IPS-18a (cell line): ENCODE measurements around the gene EMSY.
"Not testable (repeated sequence)": the region's sequence is repeated elsewhere in the genome, so short reads cannot be mapped to it uniquely, and the experiment has no call there.

Source experiments
- H3K27ac ChIP-seq: one replicate; pipeline ENCODE4 v1.5.1; 2013; ENCODE audit warnings: low read length
- H3K27me3 ChIP-seq: one replicate; pipeline ENCODE4 v1.6.1; 2013; ENCODE audit warnings: mild to moderate bottlenecking, low read length; ENCODE audit not compliant: control insufficient read depth, insufficient read depth
- H3K36me3 ChIP-seq: one replicate; pipeline ENCODE4 v1.6.1; 2013; ENCODE audit warnings: low read depth, low read length; ENCODE audit not compliant: control insufficient read depth
- H3K4me1 ChIP-seq: one replicate; pipeline ENCODE4 v1.6.1; 2013; ENCODE audit warnings: low read depth, low read length; ENCODE audit not compliant: control insufficient read depth
- H3K4me3 ChIP-seq: one replicate; pipeline ENCODE4 v1.5.1; 2013; ENCODE audit warnings: low read length
- H3K9ac ChIP-seq: one replicate; pipeline ENCODE4 v1.6.1; 2013; ENCODE audit warnings: mild to moderate bottlenecking, low read length, moderate library complexity
- H3K9me3 ChIP-seq: one replicate; pipeline ENCODE4 v1.6.1; 2013; ENCODE audit warnings: low read depth, low read length; ENCODE audit not compliant: control insufficient read depth

Gene EMSY

DNA sequence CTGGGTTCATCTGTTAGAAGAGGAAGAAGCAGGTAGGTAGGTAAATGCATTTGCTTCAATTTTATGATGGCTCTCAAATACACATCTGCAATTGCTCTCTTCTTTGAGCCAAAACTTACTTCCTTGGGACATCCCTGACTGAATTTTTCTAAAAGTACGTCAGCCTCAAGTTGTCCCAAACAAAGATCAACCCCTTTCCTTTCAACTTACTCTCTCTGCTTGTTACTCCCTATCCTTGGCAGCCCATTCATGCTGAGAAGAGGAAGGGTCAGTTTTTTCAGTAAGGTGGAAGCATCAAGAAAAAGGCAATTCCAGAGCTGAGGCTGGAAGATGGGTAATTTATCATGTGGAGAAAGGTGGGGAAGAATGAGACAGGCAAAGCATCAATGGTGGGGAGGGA, 114.5 kb downstream of the EMSY start:
- H3K36me3 ChIP-seq, result no peaks in the 10 kb centered on the region
- H3K4me1 ChIP-seq, result peaks cover 11% of the 10 kb centered on the region
- no peak overlapping the region for H3K4me3 ChIP-seq
- no peak overlapping the region for H3K27ac ChIP-seq
- H3K9me3 ChIP-seq, result no peaks in the 10 kb centered on the region
- H3K9ac ChIP-seq, result no peak overlapping the region
- H3K27me3 ChIP-seq, result no peaks in the 10 kb centered on the region

DNA sequence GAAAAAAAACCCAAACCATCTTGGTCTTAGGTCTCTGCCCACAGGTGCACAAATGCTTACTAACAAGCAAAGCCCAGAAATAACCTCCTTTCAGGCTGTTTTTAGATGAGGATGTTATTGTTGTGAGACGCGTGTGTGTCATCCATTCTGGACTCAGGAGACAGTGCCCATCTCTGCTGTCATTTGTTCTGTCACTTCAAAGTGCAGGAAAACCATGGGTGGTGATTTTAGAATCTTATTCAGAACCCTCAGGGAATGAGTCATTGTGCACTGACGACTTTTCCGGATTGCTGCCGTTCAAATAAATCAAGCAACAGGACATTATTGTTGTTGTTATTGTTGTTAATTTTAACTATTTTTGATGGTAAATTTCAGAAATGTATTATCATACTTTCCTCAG, 115.4 kb downstream of the EMSY start:
- Histone ChIP-seq H3K27me3 (no peaks in the 10 kb centered on the region), H3K9me3 (no peaks in the 10 kb centered on the region), H3K4me3 (no peak overlapping the region), H3K27ac (no peak overlapping the region), H3K4me1 (peaks cover 3% of the 10 kb centered on the region), H3K9ac (no peak overlapping the region), H3K36me3 (no peaks in the 10 kb centered on the region)

- H3K4me3 ChIP-seq, result no peak overlapping the region
- no peak overlapping the region for H3K27ac ChIP-seq
- H3K27me3 ChIP-seq, result no peaks in the 10 kb centered on the region
- H3K36me3 ChIP-seq, result no peaks in the 10 kb centered on the region
- no peak overlapping the region for H3K9ac ChIP-seq
- no peaks in the 10 kb centered on the region for H3K4me1 ChIP-seq
- H3K9me3 ChIP-seq, result no peaks in the 10 kb centered on the region
Observed at GRCh38 chr11:76561245-76561644, 116.4 kb downstream of the EMSY start.

GRCh38 chr11:76562541-76562940, 117.7 kb downstream of the EMSY start:
- no peaks in the 10 kb centered on the region for H3K36me3 ChIP-seq
- H3K9ac ChIP-seq, result no peak overlapping the region
- H3K27ac ChIP-seq, result no peak overlapping the region

GRCh38 chr11:76564364-76564763, 119.5 kb downstream of the EMSY start:
- Histone ChIP-seq H3K9me3 (no peaks in the 10 kb centered on the region), H3K27me3 (no peaks in the 10 kb centered on the region), H3K9ac (no peak overlapping the region), H3K4me1 (no peaks in the 10 kb centered on the region), H3K27ac (no peak overlapping the region), H3K4me3 (no peak overlapping the region), H3K36me3 (no peaks in the 10 kb centered on the region)

More at GRCh38 chr11:76562541-76562940, 117.7 kb downstream of the EMSY start:
- Histone ChIP-seq H3K9me3 (no peaks in the 10 kb centered on the region), H3K27me3 (no peaks in the 10 kb centered on the region), H3K4me1 (no peaks in the 10 kb centered on the region), H3K4me3 (no peak overlapping the region)

- H3K4me3 ChIP-seq, result no peak overlapping the region
Observed at GRCh38 chr11:76566811-76567210, 122.0 kb downstream of the EMSY start.

GRCh38 chr11:76567261-76567660, 122.4 kb downstream of the EMSY start:
- Histone ChIP-seq H3K9me3 (no peaks in the 10 kb centered on the region), H3K4me1 (no peaks in the 10 kb centered on the region), H3K36me3 (no peaks in the 10 kb centered on the region), H3K27ac (no peak overlapping the region), H3K4me3 (no peak overlapping the region), H3K9ac (no peak overlapping the region), H3K27me3 (no peaks in the 10 kb centered on the region)

More at GRCh38 chr11:76566811-76567210, 122.0 kb downstream of the EMSY start:
- Histone ChIP-seq H3K27me3 (no peaks in the 10 kb centered on the region), H3K27ac (no peak overlapping the region), H3K36me3 (no peaks in the 10 kb centered on the region), H3K4me1 (no peaks in the 10 kb centered on the region), H3K9ac (no peak overlapping the region), H3K9me3 (no peaks in the 10 kb centered on the region)

- H3K9me3 ChIP-seq, result no peaks in the 10 kb centered on the region
- no peaks in the 10 kb centered on the region for H3K27me3 ChIP-seq
- no peaks in the 10 kb centered on the region for H3K4me1 ChIP-seq
- H3K9ac ChIP-seq, result no peak overlapping the region
- H3K4me3 ChIP-seq, result no peak overlapping the region
- no peaks in the 10 kb centered on the region for H3K36me3 ChIP-seq
- no peak overlapping the region for H3K27ac ChIP-seq
Observed at GRCh38 chr11:76568139-76568538, 123.3 kb downstream of the EMSY start.

DNA sequence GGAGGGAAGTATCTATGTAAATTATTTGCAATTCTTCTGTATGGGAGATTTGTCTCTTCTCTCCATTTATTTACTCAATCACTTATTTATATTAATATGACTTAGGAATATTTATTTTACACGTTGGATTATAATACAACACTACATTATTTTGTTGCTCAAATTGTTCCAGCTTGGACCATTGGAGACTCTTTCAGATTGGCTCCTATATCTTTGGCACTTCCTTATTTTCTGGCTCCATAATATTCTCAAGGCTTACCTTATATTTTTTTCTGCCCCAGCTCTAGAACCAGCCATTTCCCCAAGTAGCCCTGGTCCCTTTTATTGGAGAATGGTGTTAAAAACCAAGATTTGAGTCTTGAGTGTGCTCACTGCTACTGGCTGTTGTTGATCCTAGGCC, 123.8 kb downstream of the EMSY start:
- H3K27me3 ChIP-seq, result no peaks in the 10 kb centered on the region
- no peaks in the 10 kb centered on the region for H3K4me1 ChIP-seq
- no peaks in the 10 kb centered on the region for H3K9me3 ChIP-seq

DNA sequence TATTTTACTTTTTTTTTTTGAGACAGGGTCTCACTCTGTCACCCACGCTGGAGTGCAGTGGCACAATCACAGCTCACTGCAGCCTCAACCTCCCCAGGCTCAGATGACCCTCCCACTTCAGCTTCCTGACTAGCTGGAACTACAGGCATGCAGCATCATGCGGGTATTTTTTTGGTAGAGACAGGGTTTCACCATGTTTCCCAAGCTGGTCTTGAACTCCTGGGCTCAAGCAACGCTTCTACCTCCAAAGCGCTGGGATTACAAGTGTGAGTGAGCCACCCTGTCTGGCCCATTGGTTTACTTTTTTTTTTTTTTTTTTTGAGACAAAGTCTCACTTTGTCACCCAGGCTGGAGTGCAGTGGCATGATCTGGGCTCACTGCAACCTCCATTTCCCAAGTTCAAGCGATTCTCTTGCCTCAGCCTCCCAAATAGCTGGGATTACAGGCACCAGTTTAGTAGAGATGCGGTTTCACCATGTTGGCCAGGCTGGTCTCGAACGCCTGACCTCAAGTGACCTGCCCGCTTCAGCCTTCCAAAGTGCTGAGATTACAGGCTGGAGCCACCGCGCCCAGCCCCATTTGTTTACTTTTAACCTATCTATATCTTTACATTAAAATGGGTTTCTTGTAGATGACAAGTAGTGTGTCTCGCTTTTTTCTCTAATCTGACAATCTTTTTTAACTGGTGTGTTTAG, 127.5 kb downstream of the EMSY start:
- not testable (repeated sequence) for H3K4me1 ChIP-seq, H3K27ac ChIP-seq, H3K4me3 ChIP-seq, H3K36me3 ChIP-seq, H3K9ac ChIP-seq, H3K9me3 ChIP-seq, H3K27me3 ChIP-seq

More for the DNA sequence above, 123.8 kb downstream of the EMSY start:
- Histone ChIP-seq H3K36me3 (no peaks in the 10 kb centered on the region), H3K4me3 (no peak overlapping the region), H3K27ac (no peak overlapping the region), H3K9ac (no peak overlapping the region)

DNA sequence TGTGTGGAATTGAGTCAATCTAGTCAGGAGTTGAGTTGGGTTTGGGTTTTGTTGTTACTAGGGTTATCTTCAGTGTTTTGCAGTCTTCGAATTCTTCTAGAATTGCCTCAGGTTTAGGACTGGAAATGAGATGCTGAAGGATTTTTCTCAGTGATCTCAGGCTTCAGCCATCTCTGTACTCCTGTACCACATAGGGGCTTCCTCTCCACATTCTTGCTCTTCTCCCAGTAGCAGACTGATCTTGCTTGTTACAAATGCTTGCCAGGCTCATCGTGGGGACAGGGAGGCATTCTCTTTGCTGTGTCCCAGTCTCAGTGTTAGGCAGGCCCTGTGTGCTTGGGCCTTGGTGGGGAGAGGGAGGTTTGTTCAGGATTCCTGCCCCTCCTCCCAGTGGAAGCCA, 129.6 kb downstream of the EMSY start:
- Histone ChIP-seq H3K27me3 (no peaks in the 10 kb centered on the region), H3K4me1 (peaks cover 12% of the 10 kb centered on the region), H3K4me3 (no peak overlapping the region), H3K36me3 (no peaks in the 10 kb centered on the region), H3K9me3 (no peaks in the 10 kb centered on the region), H3K9ac (no peak overlapping the region), H3K27ac (no peak overlapping the region)

GRCh38 chr11:76574879-76575278, 130.1 kb downstream of the EMSY start:
- H3K4me1 ChIP-seq, result peaks cover 14% of the 10 kb centered on the region
- no peaks in the 10 kb centered on the region for H3K9me3 ChIP-seq
- H3K27ac ChIP-seq, result no peak overlapping the region
- no peak overlapping the region for H3K4me3 ChIP-seq
- no peak overlapping the region for H3K9ac ChIP-seq
- no peaks in the 10 kb centered on the region for H3K36me3 ChIP-seq
- H3K27me3 ChIP-seq, result no peaks in the 10 kb centered on the region
